ENCODE data around the gene EIF2B2. TPM values are rescaled to one million over a fixed set of nuclear protein-coding genes. Genes with fewer than 3 reads are reported as not detected.

The EIF2B2 gene
- total and polyA plus RNA-seq, 4 donors: 23.2 to 56.8 (median 47.1) TPM

DNA sequence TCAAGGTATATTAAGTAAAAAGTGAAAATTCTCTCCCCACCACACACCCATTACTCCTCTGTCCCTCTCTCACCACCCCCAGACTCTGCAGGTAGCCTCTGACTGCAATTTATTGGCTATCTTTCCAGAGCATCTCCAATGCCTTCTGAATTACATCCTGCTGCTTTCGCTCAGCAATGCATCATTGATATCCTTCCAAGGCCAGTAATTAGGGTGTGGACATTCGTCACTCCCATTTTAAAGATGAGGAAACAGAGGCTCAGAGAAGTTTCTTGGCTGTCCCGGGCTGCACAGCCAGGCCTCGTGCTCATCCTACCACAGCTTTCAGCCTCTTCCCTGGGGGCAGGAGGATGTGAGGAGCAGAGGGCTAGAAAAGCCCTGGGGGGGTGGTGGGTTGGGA lies 23.7 kb upstream of the EIF2B2 start:
- Histone ChIP-seq H3K4me1 (ENCODE audit: control insufficient read depth, insufficient read depth, low read length) (peaks cover 54% of the 10 kb centered on the region), H3K27me3 (ENCODE audit: control insufficient read depth, insufficient read depth, low read length) (no peaks in the 10 kb centered on the region), H3K4me3 (ENCODE audit: low read depth, low read length) (no peak overlapping the region), H3K9me3 (ENCODE audit: control insufficient read depth, insufficient read depth, low read length) (no peaks in the 10 kb centered on the region), H3K27ac (ENCODE audit: low read depth, low read length) (no peak overlapping the region), H3K36me3 (ENCODE audit: control insufficient read depth, insufficient read depth, low read length) (peaks cover 3% of the 10 kb centered on the region)
- 100% methylated on average over 2 of the region's 4 CpGs for WGBS (ENCODE audit: insufficient coverage)
- DNase-seq (ENCODE audit: low read depth in 4 of 6, low spot score in 6 of 6): no peak

- peak overlapping the region; percentile 2 for H3K27ac ChIP-seq (ENCODE audit: low read depth, low read length)
- 48% methylated on average over 19 of the region's 23 CpGs for WGBS (ENCODE audit: insufficient coverage)
- no peaks in the 10 kb centered on the region for H3K9me3 ChIP-seq (ENCODE audit: control insufficient read depth, insufficient read depth, low read length)
- peak in 2 of 6 donors; percentile 50 to 67 for DNase-seq (ENCODE audit: low read depth in 4 of 6, low spot score in 6 of 6)
- H3K36me3 ChIP-seq (ENCODE audit: control insufficient read depth, insufficient read depth, low read length): peaks cover 3% of the 10 kb centered on the region
- no peaks in the 10 kb centered on the region for H3K27me3 ChIP-seq (ENCODE audit: control insufficient read depth, insufficient read depth, low read length)
- peaks cover 53% of the 10 kb centered on the region for H3K4me1 ChIP-seq (ENCODE audit: control insufficient read depth, insufficient read depth, low read length)
- H3K4me3 ChIP-seq (ENCODE audit: low read depth, low read length): no peak overlapping the region
Observed at GRCh38 chr14:74979442-74980397, 23.0 kb upstream of the EIF2B2 start.

DNA sequence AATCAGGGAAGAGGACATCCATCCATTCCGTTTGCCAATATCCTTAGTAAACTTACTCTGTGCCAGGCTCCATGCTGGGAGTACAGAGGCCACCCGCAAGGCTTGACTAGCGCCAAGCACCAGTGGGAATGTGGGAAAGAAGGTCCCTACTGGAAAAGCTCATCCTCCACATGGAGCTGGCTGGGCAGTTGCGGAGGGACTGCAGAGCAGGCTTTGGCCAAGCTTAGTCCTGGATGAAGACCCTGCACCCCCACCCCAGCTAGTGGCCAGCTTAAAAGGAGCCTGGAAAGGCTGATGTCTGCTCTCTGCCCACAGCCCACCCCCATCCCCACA lies 22.4 kb upstream of the EIF2B2 start:
- no peak overlapping the region for H3K4me3 ChIP-seq (ENCODE audit: low read depth, low read length)
- H3K27me3 ChIP-seq (ENCODE audit: control insufficient read depth, insufficient read depth, low read length): no peaks in the 10 kb centered on the region
- WGBS (ENCODE audit: insufficient coverage): no CpG with 5 or more reads among the region's 4 CpGs
- H3K27ac ChIP-seq (ENCODE audit: low read depth, low read length): peak overlapping the region; percentile 2
- H3K4me1 ChIP-seq (ENCODE audit: control insufficient read depth, insufficient read depth, low read length): peaks cover 54% of the 10 kb centered on the region
- peaks cover 3% of the 10 kb centered on the region for H3K36me3 ChIP-seq (ENCODE audit: control insufficient read depth, insufficient read depth, low read length)
- peak in 2 of 6 donors; percentile 24 to 43 for DNase-seq (ENCODE audit: low read depth in 4 of 6, low spot score in 6 of 6)
- H3K9me3 ChIP-seq (ENCODE audit: control insufficient read depth, insufficient read depth, low read length): no peaks in the 10 kb centered on the region

DNA sequence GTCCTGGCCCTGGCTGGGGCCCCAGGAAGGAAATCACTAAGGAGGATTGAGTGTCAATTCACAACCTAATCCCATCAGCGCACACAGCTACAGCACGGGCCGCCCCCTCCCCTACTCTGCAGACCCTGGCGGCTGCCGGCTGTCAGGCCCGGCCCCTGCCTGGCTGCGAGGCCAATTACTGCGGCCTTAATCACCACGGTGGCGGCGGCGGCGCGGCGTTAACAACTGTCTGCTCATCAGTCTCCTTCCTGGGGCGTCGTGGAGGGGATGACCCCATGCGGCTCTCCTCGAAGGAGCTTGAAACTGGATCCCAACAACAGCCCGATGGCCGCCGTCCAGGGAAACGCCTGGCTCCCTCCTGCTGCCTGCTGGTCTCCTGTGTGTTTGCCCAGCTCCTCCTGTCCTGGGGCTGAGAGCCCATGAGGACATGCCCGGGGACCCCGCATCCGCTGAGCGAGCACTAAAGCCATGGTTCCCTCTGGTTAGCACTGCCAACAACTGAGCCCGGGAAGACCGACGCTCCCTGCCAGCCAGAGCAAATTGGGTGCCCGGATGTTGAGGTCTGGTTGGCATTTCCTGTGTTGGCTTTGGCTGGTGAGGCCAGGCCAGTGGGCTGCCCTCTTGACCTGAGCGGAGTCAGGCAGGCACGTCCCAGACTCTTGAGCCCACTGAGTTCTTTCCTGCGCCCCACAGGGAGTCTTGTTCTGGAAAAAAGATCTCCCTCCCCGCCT lies 21.8 kb upstream of the EIF2B2 start:
- 20% methylated on average over 35 of the region's 35 CpGs for WGBS (ENCODE audit: insufficient coverage)
- DNase-seq (ENCODE audit: low read depth in 4 of 6, low spot score in 6 of 6): peak in 2 of 6 donors; percentile 64
- H3K27ac ChIP-seq (ENCODE audit: low read depth, low read length): peak overlapping the region; percentile 37
- no peak overlapping the region for H3K4me3 ChIP-seq (ENCODE audit: low read depth, low read length)
- H3K36me3 ChIP-seq (ENCODE audit: control insufficient read depth, insufficient read depth, low read length): peaks cover 3% of the 10 kb centered on the region
- no peaks in the 10 kb centered on the region for H3K9me3 ChIP-seq (ENCODE audit: control insufficient read depth, insufficient read depth, low read length)
- peaks cover 54% of the 10 kb centered on the region for H3K4me1 ChIP-seq (ENCODE audit: control insufficient read depth, insufficient read depth, low read length)
- H3K27me3 ChIP-seq (ENCODE audit: control insufficient read depth, insufficient read depth, low read length): no peaks in the 10 kb centered on the region

DNA sequence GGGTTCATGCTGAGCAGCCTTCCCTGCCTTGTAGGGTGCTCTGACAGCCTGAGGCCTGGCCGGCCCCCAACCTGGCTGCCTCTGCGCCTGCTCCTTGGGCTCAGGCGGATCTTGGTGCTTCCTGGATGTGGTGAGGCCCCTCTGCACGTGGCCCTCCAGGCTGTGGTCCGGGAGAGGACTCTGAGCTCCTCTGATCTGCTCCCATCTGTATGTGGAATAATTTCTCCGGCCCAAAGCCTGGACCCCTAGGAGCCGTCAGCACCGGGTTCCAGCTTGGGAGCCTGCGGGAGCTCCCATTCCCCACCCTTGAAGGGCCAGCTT lies 21.3 kb upstream of the EIF2B2 start:
- H3K27ac ChIP-seq (ENCODE audit: low read depth, low read length): peak overlapping the region; percentile 37
- H3K9me3 ChIP-seq (ENCODE audit: control insufficient read depth, insufficient read depth, low read length): no peaks in the 10 kb centered on the region
- H3K27me3 ChIP-seq (ENCODE audit: control insufficient read depth, insufficient read depth, low read length): no peaks in the 10 kb centered on the region
- 85% methylated on average over 9 of the region's 9 CpGs for WGBS (ENCODE audit: insufficient coverage)
- peaks cover 54% of the 10 kb centered on the region for H3K4me1 ChIP-seq (ENCODE audit: control insufficient read depth, insufficient read depth, low read length)
- H3K4me3 ChIP-seq (ENCODE audit: low read depth, low read length): no peak overlapping the region
- no peak for DNase-seq (ENCODE audit: low read depth in 4 of 6, low spot score in 6 of 6)
- peaks cover 3% of the 10 kb centered on the region for H3K36me3 ChIP-seq (ENCODE audit: control insufficient read depth, insufficient read depth, low read length)

DNA sequence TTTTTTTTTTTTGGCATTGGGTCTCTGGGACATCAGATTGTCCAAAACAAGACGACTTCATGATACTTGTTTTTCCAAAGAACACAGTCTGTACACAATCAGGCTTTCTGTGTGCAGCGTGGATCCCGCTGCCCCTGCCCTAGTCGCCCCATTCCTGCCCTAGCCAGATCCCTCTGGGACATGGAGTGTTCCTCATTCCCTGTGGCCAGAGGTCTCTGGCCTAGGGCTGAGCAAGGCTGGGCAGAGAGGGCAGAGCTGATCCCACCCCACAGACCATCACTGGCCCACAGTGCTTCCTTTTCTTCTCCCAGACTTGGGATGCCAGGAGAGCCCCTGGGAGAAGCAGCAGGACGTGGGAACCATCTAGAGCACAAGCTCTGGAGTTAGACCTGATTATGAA lies 20.9 kb upstream of the EIF2B2 start:
- no peaks in the 10 kb centered on the region for H3K9me3 ChIP-seq (ENCODE audit: control insufficient read depth, insufficient read depth, low read length)
- DNase-seq (ENCODE audit: low read depth in 4 of 6, low spot score in 6 of 6): no peak
- no peak overlapping the region for H3K27ac ChIP-seq (ENCODE audit: low read depth, low read length)
- 93% methylated on average over 4 of the region's 5 CpGs for WGBS (ENCODE audit: insufficient coverage)
- peaks cover 54% of the 10 kb centered on the region for H3K4me1 ChIP-seq (ENCODE audit: control insufficient read depth, insufficient read depth, low read length)
- H3K27me3 ChIP-seq (ENCODE audit: control insufficient read depth, insufficient read depth, low read length): no peaks in the 10 kb centered on the region
- H3K4me3 ChIP-seq (ENCODE audit: low read depth, low read length): no peak overlapping the region
- H3K36me3 ChIP-seq (ENCODE audit: control insufficient read depth, insufficient read depth, low read length): peaks cover 3% of the 10 kb centered on the region

DNA sequence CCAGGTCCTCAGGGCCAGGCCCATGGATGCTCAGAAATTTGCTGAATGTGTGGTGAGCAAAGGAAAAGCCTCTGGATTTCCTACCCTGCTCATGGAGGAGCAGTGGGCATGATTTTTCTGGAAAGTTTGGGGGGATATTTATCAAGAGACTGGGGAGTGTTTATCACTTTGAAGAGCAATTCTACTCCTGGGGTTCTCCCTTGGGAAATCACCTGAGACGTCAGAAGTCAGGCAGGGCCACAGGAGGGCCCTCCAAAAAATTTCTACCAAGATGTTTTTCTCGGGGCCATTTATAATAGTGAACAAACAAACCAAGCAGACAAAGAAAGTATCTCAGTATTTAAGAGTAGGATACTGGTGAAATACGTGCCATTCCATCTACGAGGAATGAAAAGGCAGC lies 20.1 kb upstream of the EIF2B2 start:
- Histone ChIP-seq H3K4me3 (ENCODE audit: low read depth, low read length) (no peak overlapping the region), H3K4me1 (ENCODE audit: control insufficient read depth, insufficient read depth, low read length) (peaks cover 52% of the 10 kb centered on the region), H3K27ac (ENCODE audit: low read depth, low read length) (no peak overlapping the region), H3K36me3 (ENCODE audit: control insufficient read depth, insufficient read depth, low read length) (peaks cover 3% of the 10 kb centered on the region), H3K9me3 (ENCODE audit: control insufficient read depth, insufficient read depth, low read length) (no peaks in the 10 kb centered on the region), H3K27me3 (ENCODE audit: control insufficient read depth, insufficient read depth, low read length) (no peaks in the 10 kb centered on the region)
- WGBS (ENCODE audit: insufficient coverage): 60% methylated on average over 1 of the region's 4 CpGs
- DNase-seq (ENCODE audit: low read depth in 4 of 6, low spot score in 6 of 6): no peak

- Histone ChIP-seq H3K36me3 (ENCODE audit: control insufficient read depth, insufficient read depth, low read length) (no peaks in the 10 kb centered on the region), H3K4me3 (ENCODE audit: low read depth, low read length) (no peak overlapping the region), H3K27ac (ENCODE audit: low read depth, low read length) (no peak overlapping the region), H3K27me3 (ENCODE audit: control insufficient read depth, insufficient read depth, low read length) (no peaks in the 10 kb centered on the region), H3K4me1 (ENCODE audit: control insufficient read depth, insufficient read depth, low read length) (peaks cover 45% of the 10 kb centered on the region), H3K9me3 (ENCODE audit: control insufficient read depth, insufficient read depth, low read length) (no peaks in the 10 kb centered on the region)
- no peak for DNase-seq (ENCODE audit: low read depth in 4 of 6, low spot score in 6 of 6)
- WGBS (ENCODE audit: insufficient coverage): 93% methylated on average over 1 of the region's 1 CpG
Observed at GRCh38 chr14:74983343-74983742, 19.4 kb upstream of the EIF2B2 start.

GRCh38 chr14:74984236-74985027 lies 18.3 kb upstream of the EIF2B2 start:
- Histone ChIP-seq H3K27ac (ENCODE audit: low read depth, low read length) (peak overlapping the region; percentile 35), H3K9me3 (ENCODE audit: control insufficient read depth, insufficient read depth, low read length) (no peaks in the 10 kb centered on the region), H3K36me3 (ENCODE audit: control insufficient read depth, insufficient read depth, low read length) (no peaks in the 10 kb centered on the region), H3K27me3 (ENCODE audit: control insufficient read depth, insufficient read depth, low read length) (no peaks in the 10 kb centered on the region), H3K4me1 (ENCODE audit: control insufficient read depth, insufficient read depth, low read length) (peaks cover 36% of the 10 kb centered on the region), H3K4me3 (ENCODE audit: low read depth, low read length) (no peak overlapping the region)
- 72% methylated on average over 5 of the region's 16 CpGs for WGBS (ENCODE audit: insufficient coverage)
- peak in 1 of 6 donors; percentile 44 for DNase-seq (ENCODE audit: low read depth in 4 of 6, low spot score in 6 of 6)
